HG03103 (cell line): ENCODE results near the gene ANKRD44.
"Not testable (repeated sequence)": the region's sequence is repeated elsewhere in the genome, so short reads cannot be mapped to it uniquely, and the experiment has no call there.

Source experiments
- ATAC-seq: cut with Tn5 transposase; IDR thresholded peaks from one replicate; pipeline ENCODE4 v1.9.1; 2021; ENCODE audit warnings: low read depth; ENCODE audit not compliant: unreplicated experiment

The ANKRD44 gene

GRCh38 chr2:197294260-197294659 lies 16.3 kb downstream of the ANKRD44 start:
- peak; percentile 34 for ATAC-seq

GRCh38 chr2:197293252-197294007 lies 17.1 kb downstream of the ANKRD44 start:
- ATAC-seq: peak; percentile 29

DNA sequence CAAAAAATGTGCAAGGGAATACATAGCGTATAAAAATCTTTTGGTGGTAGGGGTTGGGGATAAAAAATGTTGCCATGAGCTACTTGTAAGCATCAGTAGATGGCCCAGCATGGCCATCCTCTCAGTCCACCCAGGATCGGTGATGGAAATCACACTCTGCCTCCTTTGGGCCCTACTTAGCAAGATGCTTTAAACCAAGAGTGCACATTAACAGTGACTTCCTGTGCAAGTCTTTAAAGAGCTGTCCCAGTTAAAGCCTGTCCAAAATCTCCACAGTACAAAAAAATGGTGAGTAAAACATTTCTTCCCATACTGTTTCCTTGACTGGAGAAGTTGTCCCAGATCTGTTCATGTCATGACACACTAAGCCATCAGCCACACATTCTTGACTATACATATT lies 18.0 kb downstream of the ANKRD44 start:
- no peak for ATAC-seq

- ATAC-seq: not testable (repeated sequence)
These were observed 23.0 kb downstream of the ANKRD44 start for GRCh38 chr2:197287596-197287932.

DNA sequence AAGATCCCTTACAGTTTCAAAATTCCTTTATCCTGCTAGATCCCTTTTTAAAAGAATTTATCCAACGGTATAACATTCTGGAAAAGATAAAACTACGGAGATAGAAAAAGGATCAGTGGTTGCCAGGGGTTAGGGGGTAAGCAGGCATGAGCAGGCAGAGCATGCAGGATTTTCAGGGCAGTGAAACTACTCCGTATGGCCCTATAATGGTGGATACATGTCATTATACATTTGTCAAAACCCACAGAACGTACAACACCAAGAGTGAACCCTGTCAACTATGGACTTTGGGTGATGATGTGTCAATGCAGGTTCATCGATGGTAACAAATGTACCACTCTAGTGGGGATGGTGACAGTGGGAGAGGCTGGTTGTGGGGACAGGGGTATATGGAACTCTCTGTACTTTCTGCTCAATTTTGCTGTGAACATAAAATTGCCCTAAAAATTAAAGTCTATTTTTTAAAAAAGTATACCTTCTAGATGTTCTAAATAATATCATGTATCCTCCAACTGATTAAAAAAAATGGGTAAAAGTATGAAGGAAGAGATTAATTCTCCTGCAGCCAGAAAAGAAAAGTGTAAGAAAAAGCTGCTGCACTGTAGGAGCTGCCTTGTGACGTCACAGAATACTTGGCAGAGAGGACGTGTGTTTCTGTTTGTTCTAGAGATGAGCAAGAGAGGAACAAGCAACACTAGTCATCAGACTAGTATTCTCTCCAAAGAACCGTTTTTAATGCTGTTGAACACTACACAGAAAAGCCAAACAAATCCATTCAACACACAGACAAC lies 23.6 kb downstream of the ANKRD44 start:
- peak; percentile 87 for ATAC-seq

DNA sequence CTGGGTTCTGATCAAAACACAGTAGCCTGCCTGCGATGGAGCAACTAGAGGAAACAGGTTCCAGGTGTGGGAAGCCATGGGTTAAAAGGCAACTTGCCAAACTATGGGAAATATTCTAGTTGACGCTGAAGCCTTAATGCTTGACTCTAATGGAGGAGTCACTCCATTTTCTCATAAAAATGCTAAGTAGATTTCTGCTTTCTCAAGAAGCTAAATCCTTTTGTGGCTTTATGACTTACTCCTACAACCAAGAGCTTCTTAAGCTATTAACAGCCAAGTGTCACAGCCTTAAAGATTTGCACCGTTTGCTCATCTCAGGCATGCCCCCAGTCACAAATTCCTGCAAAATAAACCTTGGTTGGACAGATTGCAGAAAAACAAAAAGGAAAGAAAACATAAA lies 25.2 kb downstream of the ANKRD44 start:
- ATAC-seq: no peak

DNA sequence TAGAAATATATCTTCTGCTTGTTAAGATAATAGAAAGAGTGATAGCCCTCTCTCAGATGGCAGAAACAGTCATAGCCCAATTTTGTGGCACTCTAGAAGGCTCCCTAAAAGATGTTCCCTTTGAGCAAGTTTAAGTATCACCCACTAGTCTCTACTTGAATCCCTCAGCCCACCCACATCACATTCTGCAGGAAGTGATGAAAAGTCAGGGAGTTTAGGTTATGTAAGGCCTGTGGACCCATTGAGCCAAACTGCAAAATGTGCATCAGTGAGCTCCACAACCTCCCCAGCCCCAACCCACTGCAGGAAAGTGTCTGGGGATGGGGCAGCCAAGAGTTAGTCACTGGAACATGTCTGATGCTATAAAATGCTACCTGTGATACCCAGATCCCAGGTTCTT lies 25.6 kb downstream of the ANKRD44 start:
- no peak for ATAC-seq

GRCh38 chr2:197281421-197281820 lies 29.2 kb downstream of the ANKRD44 start:
- no peak for ATAC-seq

- ATAC-seq: no peak
These were observed 30.4 kb downstream of the ANKRD44 start for GRCh38 chr2:197280015-197280702.

- no peak for ATAC-seq
These were observed 31.5 kb downstream of the ANKRD44 start for GRCh38 chr2:197278799-197279763.

GRCh38 chr2:197277794-197278193 lies 32.8 kb downstream of the ANKRD44 start:
- no peak for ATAC-seq

DNA sequence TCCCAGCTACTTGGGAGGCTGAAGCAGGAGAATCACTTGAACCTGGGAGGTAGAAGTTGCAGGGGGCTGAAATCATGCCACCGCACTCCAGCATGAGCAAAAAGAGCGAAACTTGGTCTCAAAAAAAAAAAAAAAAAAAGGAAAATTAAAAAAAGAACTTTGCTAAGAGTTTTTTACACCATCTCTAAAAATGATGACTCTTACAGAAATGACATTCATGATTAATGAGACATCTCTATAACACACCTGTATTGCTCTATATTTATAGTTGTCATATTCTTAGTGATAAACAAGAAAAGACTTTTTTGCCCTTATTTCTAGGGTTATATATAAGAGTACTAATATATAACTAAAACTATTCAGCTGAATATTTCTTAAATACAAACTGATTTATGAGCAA lies 34.4 kb downstream of the ANKRD44 start:
- no peak for ATAC-seq

DNA sequence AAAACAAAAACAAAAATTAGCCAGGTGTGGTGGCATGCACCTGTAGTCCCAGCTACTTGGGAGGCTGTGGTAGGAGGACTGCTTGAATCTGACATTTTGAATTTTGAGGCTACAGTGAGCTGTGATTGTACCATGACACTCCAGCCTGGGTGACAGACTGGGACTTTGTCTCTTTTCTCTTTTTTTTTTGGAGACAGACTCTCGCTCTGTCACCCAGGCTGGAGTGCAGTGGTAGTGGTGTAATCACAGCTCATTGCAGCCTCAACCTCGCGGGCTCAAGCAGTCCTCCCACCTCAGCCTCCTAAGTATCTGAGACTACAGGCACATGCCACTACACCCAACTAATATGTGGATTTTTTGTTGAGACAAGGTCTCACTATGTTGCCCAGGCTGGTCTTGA lies 35.6 kb downstream of the ANKRD44 start:
- no peak for ATAC-seq

- no peak for ATAC-seq
These were observed 36.2 kb downstream of the ANKRD44 start for GRCh38 chr2:197274349-197274748.

GRCh38 chr2:197273485-197273884 lies 37.1 kb downstream of the ANKRD44 start:
- ATAC-seq: no peak

DNA sequence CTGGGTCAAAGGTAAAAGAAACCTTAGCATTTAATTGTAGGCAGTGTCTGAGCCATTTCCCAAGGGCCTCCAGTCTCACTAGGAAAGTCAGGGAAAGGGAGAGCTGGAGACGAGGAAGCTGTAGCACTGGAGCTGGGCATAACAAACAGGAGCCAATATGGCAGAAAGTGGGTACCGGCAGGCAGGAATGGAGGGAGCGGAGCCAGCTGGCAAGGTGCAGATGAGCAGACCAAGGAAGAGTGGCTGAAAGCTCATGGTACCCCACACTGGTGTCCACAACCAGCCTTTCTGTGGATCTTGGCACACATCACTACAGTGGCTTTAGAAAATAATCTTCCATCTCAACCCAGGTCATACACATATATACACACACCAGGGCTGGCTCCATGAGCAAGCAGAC lies 40.0 kb downstream of the ANKRD44 start:
- ATAC-seq: no peak

GRCh38 chr2:197269815-197270214 lies 40.8 kb downstream of the ANKRD44 start:
- no peak for ATAC-seq

GRCh38 chr2:197268786-197269584 lies 41.6 kb downstream of the ANKRD44 start:
- peak; percentile 64 for ATAC-seq

DNA sequence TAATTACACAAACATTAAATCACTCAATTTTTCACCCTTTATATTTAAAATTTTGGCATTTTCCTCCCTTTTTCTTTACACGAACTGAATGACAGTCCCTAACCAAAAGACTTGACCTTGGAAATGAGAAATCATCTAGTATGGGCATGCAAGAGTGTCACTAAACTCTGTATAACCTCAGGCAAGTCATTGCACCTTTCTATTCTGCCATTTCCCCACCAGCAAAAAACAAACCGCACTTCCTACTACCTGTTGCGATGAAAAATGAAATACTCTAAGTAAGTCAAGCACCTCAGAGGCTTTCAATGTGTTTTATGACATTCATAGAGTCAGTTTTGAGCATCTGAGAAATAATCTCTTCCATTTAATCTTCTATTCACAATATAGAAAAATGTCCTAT lies 44.1 kb downstream of the ANKRD44 start:
- ATAC-seq: no peak

DNA sequence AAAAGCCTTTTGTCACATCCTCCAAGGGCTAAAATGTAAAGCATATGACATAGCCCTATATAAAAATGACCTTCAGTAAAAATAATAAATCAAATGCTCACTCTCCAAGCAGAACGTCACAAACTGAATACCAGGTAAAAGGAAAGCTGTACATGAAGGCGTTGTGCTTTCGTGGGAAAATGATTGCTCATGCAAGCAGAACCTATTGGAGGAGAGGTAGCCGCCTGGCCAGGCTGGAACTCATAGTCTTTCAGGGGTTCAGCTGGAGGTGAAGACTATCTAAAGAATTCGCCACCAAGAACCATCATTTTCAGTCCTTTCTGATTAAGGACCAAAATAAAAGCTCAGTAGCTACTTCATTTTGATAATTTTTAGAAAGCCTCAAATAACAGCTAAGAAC lies 44.7 kb downstream of the ANKRD44 start:
- ATAC-seq: no peak
